H9 (cell line): ENCODE data around the gene EXOSC1. TPM values are rescaled to one million over a fixed set of nuclear protein-coding genes. Genes with fewer than 3 reads are reported as not detected.

Experiments
- DNase-seq: peaks from one replicate; pipeline ENCODE4 v3.0.0-alpha.2; 2017
- H2AFZ ChIP-seq: one replicate; pipeline ENCODE4 v1.6.1; 2013; ENCODE audit warnings: mild to moderate bottlenecking, low read length, control low read depth, moderate library complexity
- H2AK5ac ChIP-seq: 2 replicates; pipeline ENCODE4 v1.6.1; 2013; ENCODE audit warnings: low read length, control low read depth, mixed read lengths; ENCODE audit not compliant: insufficient read length
- H2BK120ac ChIP-seq: one replicate; pipeline ENCODE4 v1.6.1; 2013; ENCODE audit warnings: low read depth, mild to moderate bottlenecking, low read length, control low read depth, inconsistent platforms; ENCODE audit not compliant: poor library complexity, severe bottlenecking
- H2BK12ac ChIP-seq: 2 replicates; pipeline ENCODE4 v1.6.1; 2013; ENCODE audit warnings: low read length, control low read depth, mixed read lengths, low read depth; ENCODE audit not compliant: insufficient read length
- H2BK15ac ChIP-seq: 2 replicates; pipeline ENCODE4 v1.6.1; 2013; ENCODE audit warnings: low read depth, low read length, control low read depth
- H2BK20ac ChIP-seq: one replicate; pipeline ENCODE4 v1.6.1; 2013; ENCODE audit warnings: low read depth, mild to moderate bottlenecking, low read length, control low read depth, inconsistent platforms; ENCODE audit not compliant: poor library complexity, severe bottlenecking
- H2BK5ac ChIP-seq: 2 replicates; pipeline ENCODE4 v1.6.1; 2013; ENCODE audit warnings: low read length, control low read depth, mixed read lengths; ENCODE audit not compliant: insufficient read length
- H3K14ac ChIP-seq: 2 replicates; pipeline ENCODE4 v1.6.1; 2013; ENCODE audit warnings: low read length, control low read depth; ENCODE audit not compliant: insufficient read depth
- H3K18ac ChIP-seq: 2 replicates; pipeline ENCODE4 v1.6.1; 2013; ENCODE audit warnings: low read depth, mild to moderate bottlenecking, mixed read lengths, low read length, control low read depth; ENCODE audit not compliant: insufficient read length
- H3K23ac ChIP-seq: 2 replicates; pipeline ENCODE4 v1.6.1; 2013; ENCODE audit warnings: low read length, control low read depth, mixed read lengths, low read depth; ENCODE audit not compliant: insufficient read length
- H3K23me2 ChIP-seq: 2 replicates; pipeline ENCODE4 v1.6.1; 2013; ENCODE audit warnings: low read depth, mild to moderate bottlenecking, mixed read lengths, low read length, control low read depth; ENCODE audit not compliant: insufficient read length, poor library complexity, severe bottlenecking
- H3K27ac ChIP-seq: 2 replicates; pipeline ENCODE4 v1.5.1; 2013; ENCODE audit warnings: low read length, control low read depth, mixed read lengths, low read depth; ENCODE audit not compliant: insufficient read length
- H3K27me3 ChIP-seq: 2 replicates; pipeline ENCODE4 v1.6.1; 2013; ENCODE audit warnings: low read length, control low read depth, inconsistent platforms; ENCODE audit not compliant: insufficient read depth
- H3K4ac ChIP-seq: 2 replicates; pipeline ENCODE4 v1.6.1; 2013; ENCODE audit warnings: low read depth, mild to moderate bottlenecking, control low read depth, inconsistent platforms, low read length, moderate library complexity
- H3K4me1 ChIP-seq: 2 replicates; pipeline ENCODE4 v1.6.1; 2013; ENCODE audit warnings: low read length, control low read depth, inconsistent platforms; ENCODE audit not compliant: insufficient read depth
- H3K4me2 ChIP-seq: 2 replicates; pipeline ENCODE4 v1.6.1; 2013; ENCODE audit warnings: low read length, control low read depth, mixed read lengths; ENCODE audit not compliant: insufficient read length, insufficient read depth
- H3K56ac ChIP-seq: 2 replicates; pipeline ENCODE4 v1.6.1; 2013; ENCODE audit warnings: low read depth, mild to moderate bottlenecking, mixed read lengths, low read length, control low read depth; ENCODE audit not compliant: insufficient read length
- H3K79me1 ChIP-seq: 2 replicates; pipeline ENCODE4 v1.6.1; 2013; ENCODE audit warnings: low read depth, mild to moderate bottlenecking, moderate library complexity, low read length, control low read depth, inconsistent platforms; ENCODE audit not compliant: insufficient read depth, poor library complexity, severe bottlenecking
- H3K79me2 ChIP-seq: 2 replicates; pipeline ENCODE4 v1.6.1; 2013; ENCODE audit warnings: low read length, control low read depth, inconsistent platforms; ENCODE audit not compliant: insufficient read depth
- H3K9ac ChIP-seq: 2 replicates; pipeline ENCODE4 v1.6.1; 2013; ENCODE audit warnings: low read length, control low read depth, mixed read lengths; ENCODE audit not compliant: insufficient read length; ENCODE audit errors: extremely low read depth
- H3K9me3 ChIP-seq: one replicate; pipeline ENCODE4 v1.6.1; 2013; ENCODE audit warnings: low read depth, low read length, inconsistent platforms; ENCODE audit not compliant: control insufficient read depth
- H3T11ph ChIP-seq: one replicate; pipeline ENCODE4 v1.6.1; 2013; ENCODE audit warnings: mild to moderate bottlenecking, low read length, control low read depth, inconsistent platforms
- H4K20me1 ChIP-seq: one replicate; pipeline ENCODE4 v1.6.1; 2013; ENCODE audit not compliant: control insufficient read depth, insufficient read length, insufficient read depth
- H4K5ac ChIP-seq: 2 replicates; pipeline ENCODE4 v1.6.1; 2013; ENCODE audit warnings: low read depth, mild to moderate bottlenecking, mixed read lengths, low read length, control low read depth; ENCODE audit not compliant: insufficient read length
- H4K8ac ChIP-seq: replicated peaks from 2 replicates; pipeline ENCODE4 v1.6.1; 2013; ENCODE audit warnings: low read length, control low read depth, mixed read lengths, low read depth; ENCODE audit not compliant: insufficient read length
- H4K91ac ChIP-seq: 2 replicates; pipeline ENCODE4 v1.6.1; 2013; ENCODE audit warnings: low read depth, mild to moderate bottlenecking, moderate library complexity, mixed read lengths, low read length, control low read depth; ENCODE audit not compliant: insufficient read length
- H3K27ac Mint-ChIP-seq, 3 experiments: 2 replicates in 2 of 3; 3 replicates in 1 of 3; pipeline ENCODE4 v1.8.0; 2020 to 2021; ENCODE audit warnings: mixed read lengths in 3 of 3, mild to moderate bottlenecking in 1 of 3, moderate library complexity in 1 of 3
- H3K27me3 Mint-ChIP-seq: 2 replicates; pipeline ENCODE4 v1.8.0; 2021; ENCODE audit warnings: low read depth, mild to moderate bottlenecking, moderate library complexity, mixed read lengths
- H3K36me3 Mint-ChIP-seq, 3 experiments: 2 replicates in 2 of 3; 3 replicates in 1 of 3; pipeline ENCODE4 v1.8.0; 2020 to 2021; ENCODE audit warnings: low read depth in 3 of 3, mixed read lengths in 3 of 3; ENCODE audit not compliant: insufficient read depth in 1 of 3
- H3K4me1 Mint-ChIP-seq, 2 experiments: 2 replicates each; pipeline ENCODE4 v1.8.0; 2020; ENCODE audit warnings: mixed read lengths in 2 of 2
- H3K4me3 Mint-ChIP-seq, 2 experiments: 2 replicates in 1 of 2; 3 replicates in 1 of 2; pipeline ENCODE4 v1.8.0; 2020 to 2021; ENCODE audit warnings: mild to moderate bottlenecking in 2 of 2, mixed read lengths in 2 of 2, moderate library complexity in 1 of 2
- H3K9me3 Mint-ChIP-seq, 2 experiments: 2 replicates in 1 of 2; 3 replicates in 1 of 2; pipeline ENCODE4 v1.8.0; 2020; ENCODE audit warnings: mild to moderate bottlenecking in 2 of 2, mixed read lengths in 2 of 2, moderate library complexity in 1 of 2
- CTCF ChIP-seq: fragments of 200-600 bp; sonication (generic); conservative IDR thresholded peaks from 3 replicates; pipeline ENCODE4 v1.8.0; 2021; ENCODE audit warnings: antibody characterized with exemption, mild to moderate bottlenecking
- WGBS: extraction: QIAGEN DNeasy Blood & Tissue Kit; methylation state at CpG from one replicate; pipeline ENCODE4 v1.1.7; 2013; ENCODE audit warnings: missing lambda C conversion rate, low lambda C conversion rate, mixed read lengths; ENCODE audit not compliant: insufficient read length; ENCODE audit errors: extremely low coverage; 5-methylcytosine and 5-hydroxymethylcytosine counted together
- total RNA-seq: library from RNA; stranded (reverse); gene quantifications from 2 replicates; pipeline ENCODE4 v1.2.1, GENCODE V29; 2021

EXOSC1 gene
- total RNA-seq, 1 experiment from 2014 or later: 66.4 TPM

GRCh38 chr10:97490592-97490991 lies 44.8 kb upstream of the EXOSC1 start:
- H2BK120ac ChIP-seq: no peak overlapping the region
- Mint-ChIP-seq H3K9me3 (no peaks in the 10 kb centered on the region), H3K4me1 (peaks cover 23 to 31% of the 10 kb centered on the region in 2 experiments), H3K27me3 (no peaks in the 10 kb centered on the region; the same call in 1 of the 2 replicates), H3K27ac (peak overlapping the region; percentile 5 to 68 (median 58); a peak in 4 of 7 replicates), H3K36me3 (peaks cover 0 to 17% (median 17%) of the 10 kb centered on the region in 3 experiments; a peak in 5 of 7 replicates), H3K4me3 (no peak overlapping the region)
- peaks cover 15% of the 10 kb centered on the region for H3K79me1 ChIP-seq
- peaks cover 38% of the 10 kb centered on the region; the same call in 1 of the 2 replicates for H3K79me2 ChIP-seq
- H3K56ac ChIP-seq: no peak overlapping the region
- H2BK15ac ChIP-seq: no peak overlapping the region
- no peak overlapping the region for H4K91ac ChIP-seq
- H3K4me1 ChIP-seq: peaks cover 6% of the 10 kb centered on the region; the same call in 1 of the 2 replicates
- no peaks in the 10 kb centered on the region for H3K23me2 ChIP-seq
- H4K5ac ChIP-seq: no peak overlapping the region
- no peaks in the 10 kb centered on the region for H3K9me3 ChIP-seq
- H3K23ac ChIP-seq: no peak overlapping the region
- no peak overlapping the region for H2AK5ac ChIP-seq
- H3K9ac ChIP-seq: no peak overlapping the region
- no peak overlapping the region for H3K14ac ChIP-seq
- H2BK5ac ChIP-seq: no peak overlapping the region
- no peak for TF ChIP-seq CTCF
- H3K27ac ChIP-seq: no peak overlapping the region
- no peak overlapping the region for H2BK12ac ChIP-seq
- H4K20me1 ChIP-seq: no peaks in the 10 kb centered on the region
- H2BK20ac ChIP-seq: no peak overlapping the region
- H3T11ph ChIP-seq: no peak overlapping the region
- no peak for DNase-seq
- H3K4me2 ChIP-seq: no peak overlapping the region
- H3K18ac ChIP-seq: no peak overlapping the region
- no peaks in the 10 kb centered on the region for H3K27me3 ChIP-seq
- H3K4ac ChIP-seq: no peak overlapping the region
- H4K8ac ChIP-seq: no peak overlapping the region
- H2AFZ ChIP-seq: no peak overlapping the region
- no CpG with 5 or more reads among the region's 2 CpGs for WGBS
